ENCODE results near the gene SLC46A3.

DNA sequence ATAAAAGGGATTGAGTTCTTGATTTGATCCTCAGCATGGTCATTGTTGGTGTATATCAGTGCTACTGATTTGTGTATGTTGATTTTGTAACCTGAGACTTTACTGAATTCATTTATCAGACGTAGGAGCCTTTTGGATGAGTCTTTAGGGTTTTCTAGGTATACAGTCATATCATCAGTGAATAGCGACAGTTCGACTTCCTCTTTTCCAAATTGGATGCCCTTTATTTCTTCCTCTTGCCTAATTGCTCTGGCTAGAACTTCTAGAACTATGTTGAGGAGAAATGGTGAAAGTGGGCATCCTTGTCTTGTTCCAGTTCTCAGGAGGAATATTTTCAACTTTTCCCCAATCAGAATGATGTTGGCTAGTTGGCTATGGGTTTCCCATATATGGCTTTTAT, 32.9 kb downstream of the SLC46A3 start:
- TF ChIP-seq, protein P1, sequence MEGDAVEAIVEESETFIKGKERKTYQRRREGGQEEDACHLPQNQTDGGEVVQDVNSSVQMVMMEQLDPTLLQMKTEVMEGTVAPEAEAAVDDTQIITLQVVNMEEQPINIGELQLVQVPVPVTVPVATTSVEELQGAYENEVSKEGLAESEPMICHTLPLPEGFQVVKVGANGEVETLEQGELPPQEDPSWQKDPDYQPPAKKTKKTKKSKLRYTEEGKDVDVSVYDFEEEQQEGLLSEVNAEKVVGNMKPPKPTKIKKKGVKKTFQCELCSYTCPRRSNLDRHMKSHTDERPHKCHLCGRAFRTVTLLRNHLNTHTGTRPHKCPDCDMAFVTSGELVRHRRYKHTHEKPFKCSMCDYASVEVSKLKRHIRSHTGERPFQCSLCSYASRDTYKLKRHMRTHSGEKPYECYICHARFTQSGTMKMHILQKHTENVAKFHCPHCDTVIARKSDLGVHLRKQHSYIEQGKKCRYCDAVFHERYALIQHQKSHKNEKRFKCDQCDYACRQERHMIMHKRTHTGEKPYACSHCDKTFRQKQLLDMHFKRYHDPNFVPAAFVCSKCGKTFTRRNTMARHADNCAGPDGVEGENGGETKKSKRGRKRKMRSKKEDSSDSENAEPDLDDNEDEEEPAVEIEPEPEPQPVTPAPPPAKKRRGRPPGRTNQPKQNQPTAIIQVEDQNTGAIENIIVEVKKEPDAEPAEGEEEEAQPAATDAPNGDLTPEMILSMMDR (IDR thresholded peaks at IDR 0.05) = no peak
- TF ChIP-seq EZH2 (IDR thresholded peaks at IDR 0.05; ENCODE audit: borderline replicate concordance, insufficient read depth, low read depth, low read length, poor library complexity, severe bottlenecking) = no peak
